Measurements from ENCODE around the gene WDR20. TPM values are rescaled to one million over a fixed set of nuclear protein-coding genes. Genes with fewer than 3 reads are reported as not detected.

The WDR20 gene
- total RNA-seq, 1 donor from 2014 or later, result 16.6 TPM

DNA sequence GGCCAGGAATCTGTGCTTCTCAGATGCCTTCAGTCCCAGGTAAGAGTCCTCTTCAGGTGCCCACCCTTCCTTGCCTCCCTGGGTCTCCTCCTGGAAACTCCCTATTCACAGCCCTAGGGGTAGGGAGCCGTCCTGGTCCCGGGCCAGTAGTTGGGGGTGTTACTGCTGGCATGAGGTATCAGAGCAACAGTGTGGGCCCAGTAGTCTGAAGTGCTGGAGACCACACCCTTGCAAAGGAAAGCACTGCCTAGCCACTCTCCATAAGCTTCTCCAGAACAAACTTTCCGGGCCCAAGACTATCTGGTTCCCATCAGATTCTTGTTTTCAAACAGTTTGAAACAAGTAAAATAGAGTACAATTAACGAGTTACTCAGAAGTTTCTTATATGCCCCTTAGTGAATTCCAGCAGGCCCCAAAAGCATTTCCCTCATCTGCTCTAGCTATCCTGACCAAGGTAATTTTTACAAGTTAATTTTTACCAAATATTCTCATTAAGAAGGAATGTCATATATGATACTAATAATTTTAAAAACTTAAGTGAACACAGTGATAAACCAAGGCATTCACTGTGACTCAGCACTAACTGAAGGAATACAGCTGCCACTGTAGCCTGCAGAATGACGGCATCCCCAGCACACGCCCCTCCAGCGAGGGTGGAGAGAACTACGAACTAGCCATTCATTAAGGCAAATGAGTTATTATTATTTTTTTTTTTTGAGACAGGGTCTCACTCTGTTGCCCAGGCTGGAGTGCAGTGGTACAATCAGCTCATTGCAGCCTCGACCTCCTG is 115.9 kb downstream of the WDR20 start:
- DNase-seq (ENCODE audit: extremely low read depth, low read depth, low spot score), result no peak

DNA sequence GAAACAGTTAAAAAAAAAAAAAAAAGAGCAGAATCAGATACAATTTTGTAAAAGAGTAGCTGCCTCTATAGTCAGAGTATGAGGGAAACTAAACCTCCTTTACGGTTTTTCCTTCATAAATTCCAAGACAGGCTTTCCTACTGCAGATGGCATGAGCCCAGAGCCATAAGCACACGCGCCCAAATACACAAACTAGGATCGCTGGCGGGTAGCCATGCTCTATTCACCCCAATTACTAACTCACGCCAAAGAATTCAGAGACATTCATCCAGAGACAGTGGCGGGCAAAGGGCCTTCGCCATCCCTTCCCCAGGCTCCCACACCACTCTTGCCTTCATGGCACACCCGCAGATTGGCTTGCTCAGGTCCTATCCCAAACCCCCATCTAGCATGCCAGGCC is 117.0 kb downstream of the WDR20 start:
- DNase-seq (ENCODE audit: extremely low read depth, low read depth, low spot score), result no peak

DNA sequence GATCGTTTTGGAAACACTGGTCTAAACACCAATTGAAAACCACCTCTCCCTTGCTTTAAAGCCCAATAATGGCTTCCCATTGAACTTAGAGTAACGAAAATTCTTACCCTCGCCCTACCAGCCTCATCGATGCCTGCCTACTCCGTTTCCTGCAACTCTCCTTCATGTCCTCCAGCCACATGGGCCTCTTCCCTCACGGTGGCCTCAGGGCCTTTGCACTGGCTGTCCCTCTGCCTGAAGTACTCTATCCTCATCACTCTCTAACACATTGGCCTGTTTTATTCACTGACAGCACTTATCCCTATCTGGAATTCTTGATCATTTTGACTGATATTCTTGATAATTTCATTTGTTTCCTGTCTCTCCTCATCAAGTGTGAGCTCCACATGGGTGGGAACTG is 118.4 kb downstream of the WDR20 start:
- DNase-seq (ENCODE audit: extremely low read depth, low read depth, low spot score), result no peak

Other genes starting within 250 kb of the WDR20 start
- 829 and 995 TPM in 2 replicates for gene DYNC1H1, start 175.3 kb upstream of the WDR20 start, total RNA-seq
- gene HSP90AA1, start 52.9 kb upstream of the WDR20 start, total RNA-seq, result 698 and 771 TPM in 2 replicates
- 9.7 and 11.6 TPM in 2 replicates for gene MOK, start 165.3 kb downstream of the WDR20 start, total RNA-seq
- 7.6 and 9.8 TPM in 2 replicates for gene ZNF839, start 179.8 kb downstream of the WDR20 start, total RNA-seq
- gene CINP, start 223.0 kb downstream of the WDR20 start, total RNA-seq, result 37.3 and 51.6 TPM in 2 replicates
- 16.6 and 32.3 TPM in 2 replicates for gene TECPR2, start 223.0 kb downstream of the WDR20 start, total RNA-seq